Stomach (tissue), 4 donors: Measurements from ENCODE around the gene MPV17.

ENCODE experiments used
- EP300 ChIP-seq: sonication (generic); formaldehyde crosslinking; IDR thresholded peaks from one replicate; pipeline ENCODE4 v1.6.1; 2017; ENCODE audit warnings: antibody characterized with exemption
- POLR2A ChIP-seq, 4 donors: fragments of 450-650 bp; IDR thresholded peaks; one replicate each; pipeline ENCODE4 v1.6.1; 2016; ENCODE audit warnings: antibody characterized with exemption in 4 of 4, control low read depth in 2 of 4, mild to moderate bottlenecking in 1 of 4, moderate library complexity in 1 of 4
- POLR2AphosphoS5 ChIP-seq, 3 donors: sonication (generic); formaldehyde crosslinking; IDR thresholded peaks; one replicate each; pipeline ENCODE4 v1.6.1; 2016; ENCODE audit warnings: antibody characterized with exemption in 3 of 3
- TF ChIP-seq, protein P1 (sequence below), 7 experiments: fragments of 450-650 bp in 4 of 7; fragments of 200-600 bp in 3 of 7; sonication (generic) in 3 of 7; IDR thresholded peaks; one replicate each; pipeline ENCODE4 v1.5.1; 2016 to 2019; ENCODE audit warnings: antibody characterized with exemption in 7 of 7, control low read depth in 2 of 7, mild to moderate bottlenecking in 1 of 7

DNA sequence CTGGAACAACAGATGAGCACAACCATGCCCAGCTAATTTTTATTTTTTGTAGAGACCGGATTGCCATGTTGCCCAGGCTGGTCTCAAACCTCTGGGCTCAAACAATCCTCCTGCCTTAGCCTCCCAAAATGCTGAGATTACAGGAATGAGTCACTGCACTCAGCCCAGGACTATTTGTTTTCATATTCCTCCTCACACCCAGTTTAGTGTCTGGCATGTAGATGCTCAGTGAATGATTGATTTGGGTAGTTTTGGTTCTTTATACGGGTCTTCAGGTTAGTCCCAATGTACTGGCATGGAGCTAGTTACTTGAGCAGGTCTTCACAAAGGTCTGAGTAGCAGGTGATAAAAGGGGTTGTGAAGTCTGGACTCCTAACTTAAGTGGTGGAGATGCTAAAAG lies 41.0 kb upstream of the MPV17 start:
- TF ChIP-seq EP300 = no peak
- TF ChIP-seq, protein P1, sequence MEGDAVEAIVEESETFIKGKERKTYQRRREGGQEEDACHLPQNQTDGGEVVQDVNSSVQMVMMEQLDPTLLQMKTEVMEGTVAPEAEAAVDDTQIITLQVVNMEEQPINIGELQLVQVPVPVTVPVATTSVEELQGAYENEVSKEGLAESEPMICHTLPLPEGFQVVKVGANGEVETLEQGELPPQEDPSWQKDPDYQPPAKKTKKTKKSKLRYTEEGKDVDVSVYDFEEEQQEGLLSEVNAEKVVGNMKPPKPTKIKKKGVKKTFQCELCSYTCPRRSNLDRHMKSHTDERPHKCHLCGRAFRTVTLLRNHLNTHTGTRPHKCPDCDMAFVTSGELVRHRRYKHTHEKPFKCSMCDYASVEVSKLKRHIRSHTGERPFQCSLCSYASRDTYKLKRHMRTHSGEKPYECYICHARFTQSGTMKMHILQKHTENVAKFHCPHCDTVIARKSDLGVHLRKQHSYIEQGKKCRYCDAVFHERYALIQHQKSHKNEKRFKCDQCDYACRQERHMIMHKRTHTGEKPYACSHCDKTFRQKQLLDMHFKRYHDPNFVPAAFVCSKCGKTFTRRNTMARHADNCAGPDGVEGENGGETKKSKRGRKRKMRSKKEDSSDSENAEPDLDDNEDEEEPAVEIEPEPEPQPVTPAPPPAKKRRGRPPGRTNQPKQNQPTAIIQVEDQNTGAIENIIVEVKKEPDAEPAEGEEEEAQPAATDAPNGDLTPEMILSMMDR (IDR thresholded peaks at IDR 0.05) = no peak
- TF ChIP-seq POLR2AphosphoS5 (IDR thresholded peaks at IDR 0.05) = no peak
- TF ChIP-seq POLR2A (IDR thresholded peaks at IDR 0.05) = no peak
